H1 (cell line): ENCODE data around the gene CMTM3. TPM values are rescaled to one million over a fixed set of nuclear protein-coding genes. Genes with fewer than 3 reads are reported as not detected.

ENCODE experiments used
- CTCF ChIA-PET: fragments of 300-600 bp; sonication (Branson Sonifier 250); formaldehyde crosslinking; loops from one replicate; lab custom pipeline; 2021; ENCODE audit not compliant: partially characterized antibody; lab: Charles Lee
- POLR2A ChIA-PET: fragments of 300-600 bp; sonication (Branson Sonifier 250); formaldehyde crosslinking; loops from one replicate; lab custom pipeline; 2021; ENCODE audit warnings: inconsistent platforms; ENCODE audit not compliant: partially characterized antibody; lab: Charles Lee
- DNase-seq, 2 experiments: peaks; one replicate each; pipeline versions ENCODE4 v3.0.0 to v3.0.0-alpha.2; 2010 to 2022; ENCODE audit warnings: low spot score in 2 of 2, low read depth in 1 of 2, mixed read lengths in 1 of 2
- FAIRE-seq: peaks from 2 replicates; lab custom pipeline; 2011; peaks lifted over from hg19 to GRCh38; lab: Jason Lieb, UNC
- H2AFZ ChIP-seq: 2 replicates; pipeline ENCODE4 v1.8.1; 2012; ENCODE audit warnings: low read length, inconsistent platforms
- H2AK5ac ChIP-seq: 2 replicates; pipeline ENCODE4 v1.6.1; 2013; ENCODE audit warnings: low read depth, low read length
- H2BK120ac ChIP-seq: replicated peaks from 2 replicates; pipeline ENCODE3; 2013; ENCODE audit warnings: low read depth, low read length, inconsistent platforms
- H2BK12ac ChIP-seq: 2 replicates; pipeline ENCODE4 v1.6.1; 2013; ENCODE audit warnings: low read depth, low read length
- H2BK15ac ChIP-seq: 2 replicates; pipeline ENCODE4 v1.6.1; 2013; ENCODE audit warnings: low read length
- H2BK20ac ChIP-seq: 2 replicates; pipeline ENCODE4 v1.6.1; 2013; ENCODE audit warnings: low read length
- H2BK5ac ChIP-seq: 2 replicates; pipeline ENCODE4 v1.6.1; 2013; ENCODE audit warnings: low read depth, low read length
- H3K14ac ChIP-seq: 2 replicates; pipeline ENCODE4 v1.6.1; 2013; ENCODE audit warnings: inconsistent platforms; ENCODE audit not compliant: insufficient read length
- H3K18ac ChIP-seq: 2 replicates; pipeline ENCODE4 v1.6.1; 2013; ENCODE audit warnings: low read length; ENCODE audit errors: extremely low read depth
- H3K23ac ChIP-seq: 2 replicates; pipeline ENCODE4 v1.6.1; 2013; ENCODE audit warnings: inconsistent platforms; ENCODE audit not compliant: insufficient read length
- H3K23me2 ChIP-seq: 2 replicates; pipeline ENCODE4 v1.6.1; 2013; ENCODE audit warnings: low read depth, low read length
- H3K27ac ChIP-seq: 2 replicates; pipeline ENCODE4 v1.6.1; 2011; ENCODE audit warnings: low read depth, low read length, inconsistent platforms
- H3K27me3 ChIP-seq, 4 experiments: replicated peaks in 1 of 4; 1 replicate in 1 of 4; 2 replicates in 3 of 4; pipeline versions ENCODE4 v1.6.1 to v1.8.1; 2011 to 2013; ENCODE audit warnings: low read length in 3 of 4, mild to moderate bottlenecking in 3 of 4, inconsistent platforms in 2 of 4, mixed read lengths in 2 of 4, moderate library complexity in 1 of 4; ENCODE audit not compliant: control insufficient read depth in 3 of 4, insufficient read depth in 3 of 4; ENCODE audit errors: extremely low read depth in 1 of 4
- H3K36me3 ChIP-seq, 4 experiments: 2 replicates each; pipeline versions ENCODE4 v1.6.1 to v1.8.1; 2011 to 2013; ENCODE audit warnings: mild to moderate bottlenecking in 4 of 4, low read length in 3 of 4, moderate library complexity in 2 of 4, control low read depth in 1 of 4, inconsistent platforms in 1 of 4; ENCODE audit not compliant: insufficient read depth in 4 of 4, control insufficient read depth in 2 of 4
- H3K4ac ChIP-seq: replicated peaks from 2 replicates; pipeline ENCODE3; 2013; ENCODE audit warnings: low read length, low read depth, mixed read lengths, inconsistent platforms; ENCODE audit not compliant: insufficient read length
- H3K4me1 ChIP-seq, 4 experiments: replicated peaks in 1 of 4; 1 replicate in 1 of 4; 2 replicates in 3 of 4; pipeline versions ENCODE4 v1.6.1 to v1.8.1; 2011 to 2013; ENCODE audit warnings: low read length in 3 of 4, inconsistent platforms in 2 of 4, mixed read lengths in 1 of 4; ENCODE audit not compliant: insufficient read depth in 4 of 4, control insufficient read depth in 3 of 4
- H3K4me2 ChIP-seq, 2 experiments: 2 replicates each; pipeline versions ENCODE4 v1.6.1 to v1.8.1; 2011 to 2013; ENCODE audit warnings: low read depth in 2 of 2, low read length in 2 of 2, control low read depth in 1 of 2, inconsistent platforms in 1 of 2, mild to moderate bottlenecking in 1 of 2; ENCODE audit not compliant: insufficient read depth in 1 of 2
- H3K4me3 ChIP-seq, 4 experiments: fragments of 200-600, 300-600 bp in 1 of 4; sonication (generic), shearing (Covaris generic), sonication (Bioruptor Twin) in 1 of 4; 2 replicates each; pipeline versions ENCODE4 v1.5.1 to v1.8.1; 2011 to 2016; ENCODE audit warnings: low read length in 4 of 4, low read depth in 3 of 4, control low read depth in 2 of 4, inconsistent platforms in 2 of 4, mild to moderate bottlenecking in 2 of 4, mixed read lengths in 1 of 4, moderate library complexity in 1 of 4; ENCODE audit not compliant: insufficient read depth in 2 of 4; ENCODE audit errors: extremely low read depth in 1 of 4
- H3K56ac ChIP-seq: replicated peaks from 2 replicates; pipeline ENCODE3; 2013; ENCODE audit warnings: low read depth, mild to moderate bottlenecking, mixed read lengths, low read length, inconsistent platforms; ENCODE audit not compliant: insufficient read length
- H3K79me1 ChIP-seq: 2 replicates; pipeline ENCODE4 v1.6.1; 2013; ENCODE audit warnings: low read depth, low read length, control low read depth
- H3K79me2 ChIP-seq, 2 experiments: 2 replicates each; pipeline versions ENCODE4 v1.6.1 to v1.8.1; 2012 to 2013; ENCODE audit warnings: low read length in 2 of 2, mild to moderate bottlenecking in 2 of 2, inconsistent platforms in 1 of 2; ENCODE audit not compliant: insufficient read depth in 2 of 2, control insufficient read depth in 1 of 2
- H3K9ac ChIP-seq, 4 experiments: replicated peaks in 1 of 4; 1 replicate in 1 of 4; 2 replicates in 3 of 4; pipeline versions ENCODE4 v1.6.1 to v1.8.1; 2011 to 2013; ENCODE audit warnings: low read depth in 3 of 4, low read length in 3 of 4, control low read depth in 2 of 4, mild to moderate bottlenecking in 2 of 4, moderate library complexity in 2 of 4, inconsistent platforms in 1 of 4; ENCODE audit errors: extremely low read depth in 1 of 4
- H3K9me3 ChIP-seq, 2 experiments: 2 replicates each; pipeline versions ENCODE4 v1.6.1 to v1.8.1; 2012 to 2013; ENCODE audit warnings: mild to moderate bottlenecking in 2 of 2, moderate library complexity in 2 of 2, control low read depth in 1 of 2, inconsistent platforms in 1 of 2, low read depth in 1 of 2, low read length in 1 of 2, mixed read lengths in 1 of 2; ENCODE audit not compliant: insufficient read depth in 2 of 2
- H4K20me1 ChIP-seq, 2 experiments: replicated peaks in 1 of 2; 2 replicates each; pipeline versions ENCODE3 to v1.8.1; 2011 to 2013; ENCODE audit warnings: inconsistent platforms in 2 of 2, low read length in 2 of 2, mild to moderate bottlenecking in 1 of 2; ENCODE audit not compliant: insufficient read depth in 2 of 2, control insufficient read depth in 1 of 2
- H4K5ac ChIP-seq: 2 replicates; pipeline ENCODE4 v1.6.1; 2013; ENCODE audit warnings: low read length, low read depth, mixed read lengths, inconsistent platforms; ENCODE audit not compliant: insufficient read length
- H4K8ac ChIP-seq: 2 replicates; pipeline ENCODE4 v1.8.0; 2013; ENCODE audit warnings: mild to moderate bottlenecking, moderate library complexity, low read length, inconsistent platforms; ENCODE audit not compliant: insufficient read depth; ENCODE audit errors: extremely low read depth
- H4K91ac ChIP-seq: replicated peaks from 2 replicates; pipeline ENCODE3; 2013; ENCODE audit warnings: low read length, mixed read lengths, inconsistent platforms; ENCODE audit not compliant: insufficient read length
- CBX5 ChIP-seq: fragments of 300-800, 300-1000 bp; sonication (generic); IDR thresholded peaks from 2 replicates; pipeline ENCODE4 v1.7.1; 2016; ENCODE audit warnings: antibody characterized with exemption, low read length, low read depth
- CBX8 ChIP-seq: fragments of 300-800, 300-1000 bp; sonication (generic); IDR thresholded peaks from 2 replicates; pipeline ENCODE4 v1.7.1; 2016; ENCODE audit warnings: low read depth, low read length, borderline replicate concordance
- RBBP5 ChIP-seq: IDR thresholded peaks from 2 replicates; pipeline ENCODE4 v1.7.1; 2012; ENCODE audit warnings: low read depth, mild to moderate bottlenecking, inconsistent platforms, low read length, moderate library complexity, borderline replicate concordance
- WGBS, 2 experiments: shearing (Covaris generic) in 1 of 2; methylation state at CpG; one replicate each; pipeline versions ENCODE4 v1.1.6 to v1.1.7; 2013 to 2015; ENCODE audit warnings: low lambda C conversion rate in 2 of 2, mixed read lengths in 2 of 2, inconsistent platforms in 1 of 2, low coverage in 1 of 2, missing lambda C conversion rate in 1 of 2; ENCODE audit not compliant: insufficient replicate concordance in 2 of 2, insufficient coverage in 1 of 2, insufficient read length in 1 of 2; ENCODE audit errors: extremely low coverage in 1 of 2, missing lambda C conversion rate in 1 of 2; 5-methylcytosine and 5-hydroxymethylcytosine counted together
- polyA plus RNA-seq, 7 experiments: library from polyadenylated mRNA; depleted of rRNA in 3 of 7; stranded (reverse) in 5 of 7; unstranded in 2 of 7; fragments of >200 nt in 5 of 7; fragments of 200-250 nt in 2 of 7; gene quantifications; 1 replicate in 5 of 7; 2 replicates in 1 of 7; 4 replicates in 1 of 7; pipeline versions ENCODE4 v1.2.1 to v1.2.3, GENCODE V29; 2011 to 2013; ENCODE audit warnings: missing spikeins in 2 of 7, mixed read lengths in 2 of 7
- total RNA-seq: library from RNA; stranded (reverse); fragmentation: NEBNext Ultra II Directional; extraction: Animal tissue kit (Norgen Biotek cat#: 25700); gene quantifications from 2 replicates; pipeline ENCODE4 v1.2.1, GENCODE V29; 2021

Gene CMTM3
- total and polyA plus RNA-seq, 2 of the 8 experiments (the other 6 are each of a cell fraction or from before 2014, with no cell fraction given), result 24.7 to 24.8 TPM

DNA sequence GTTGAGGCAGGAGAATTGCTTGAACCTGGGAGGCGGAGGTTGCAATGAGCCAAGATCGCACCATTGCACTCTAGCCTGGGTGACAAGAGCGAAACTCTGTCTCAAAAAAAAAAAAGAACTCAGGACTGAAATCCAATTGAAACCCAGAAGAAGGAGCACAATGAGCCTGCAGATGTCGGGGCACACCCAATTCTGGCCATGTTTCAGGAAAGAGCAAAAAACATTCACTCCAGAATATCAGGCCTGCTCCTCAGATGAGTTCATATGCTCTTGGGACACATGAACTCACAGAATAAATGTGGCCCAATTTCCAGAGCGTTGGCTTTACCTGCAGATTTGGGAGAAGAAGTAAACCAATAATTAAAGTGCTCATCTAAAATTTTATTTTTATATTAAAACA lies 28.2 kb upstream of the CMTM3 start:
- Histone ChIP-seq H4K91ac (no peak overlapping the region), H2AFZ (no peak overlapping the region), H3K27ac (no peak overlapping the region), H2BK12ac (no peak overlapping the region), H2BK20ac (no peak overlapping the region), H3K4ac (no peak overlapping the region), H3K4me1 (peaks cover 0 to 10% (median 9%) of the 10 kb centered on the region in 4 experiments), H3K9ac (no peak overlapping the region), H2BK15ac (no peak overlapping the region), H3K23me2 (peaks cover 4% of the 10 kb centered on the region), H3K9me3 (no peaks in the 10 kb centered on the region), H3K23ac (no peak overlapping the region), H3K36me3 (no peaks in the 10 kb centered on the region), H3K79me2 (no peaks in the 10 kb centered on the region), H3K4me3 (no peak overlapping the region)
- no peak for FAIRE-seq
- POLR2A ChIA-PET, result interaction anchor here (1.7 kb wide), 1 partner anchor 12 kb away, joined by 4 read pairs; no protein-coding TSS in a partner anchor
- WGBS, 2 experiments, result 93% methylated on average over 5 of the region's 5 CpGs; no CpG with 5 or more reads in 1 of the 2 experiments
- TF ChIP-seq CBX5, result no peak
- TF ChIP-seq RBBP5, result no peak
- TF ChIP-seq CBX8, result no peak
- TF ChIP-seq, all 59 proteins: peak for 0
- Histone ChIP-seq H3K4me2 (no peak overlapping the region), H4K8ac (no peak overlapping the region), H3K27me3 (peaks cover 19 to 30% (median 26%) of the 10 kb centered on the region in 4 experiments), H3K18ac (no peak overlapping the region), H3K56ac (no peak overlapping the region), H4K5ac (no peak overlapping the region), H3K79me1 (no peaks in the 10 kb centered on the region), H4K20me1 (no peaks in the 10 kb centered on the region), H2BK120ac (no peak overlapping the region), H2BK5ac (no peak overlapping the region), H3K14ac (no peak overlapping the region), H2AK5ac (no peak overlapping the region)
- CTCF ChIA-PET, result interaction anchor here (1.1 to 6.8 kb wide), 3 partner anchors 13 to 291 kb away, joined by 3 to 30 read pairs (median 5); no protein-coding TSS in a partner anchor
- DNase-seq, result no peak
